Neural cell (in vitro differentiated cells): Measurements from ENCODE around the gene HNRNPF. TPM values are rescaled to one million over a fixed set of nuclear protein-coding genes. Genes with fewer than 3 reads are reported as not detected.

Experiments used
- H2AFZ ChIP-seq: fragments of 200-600, 300-800 bp; sonication (generic), shearing (Covaris generic); 2 replicates; pipeline ENCODE4 v1.6.0; 2014; ENCODE audit warnings: low read depth, mild to moderate bottlenecking, antibody characterized with exemption, low read length, moderate library complexity
- H3F3A ChIP-seq: fragments of 200-600 bp; shearing (Covaris generic); 2 replicates; pipeline ENCODE4 v1.6.1; 2016; ENCODE audit warnings: mild to moderate bottlenecking, moderate library complexity, mixed read lengths, antibody characterized with exemption, low read length; ENCODE audit not compliant: insufficient read depth, poor library complexity, severe bottlenecking
- H3K27ac ChIP-seq: fragments of 200-600, 300-800 bp; sonication (generic), shearing (Covaris generic); 2 replicates; pipeline ENCODE4 v1.5.1; 2014; ENCODE audit warnings: mild to moderate bottlenecking, low read length, moderate library complexity
- H3K27me3 ChIP-seq: fragments of 300-800, 200-600 bp; sonication (generic), shearing (Covaris generic); 2 replicates; pipeline ENCODE4 v1.6.0; 2014; ENCODE audit warnings: mild to moderate bottlenecking, low read depth, low read length, moderate library complexity; ENCODE audit not compliant: insufficient read depth
- H3K36me3 ChIP-seq: fragments of 300-800, 200-600 bp; sonication (generic), shearing (Covaris generic); 2 replicates; pipeline ENCODE4 v1.5.1; 2014; ENCODE audit warnings: mild to moderate bottlenecking, antibody characterized with exemption, low read length, moderate library complexity; ENCODE audit not compliant: insufficient read depth
- H3K4me2 ChIP-seq: fragments of 300-800, 200-600 bp; sonication (generic), shearing (Covaris generic); 2 replicates; pipeline ENCODE4 v1.6.0; 2014; ENCODE audit warnings: mild to moderate bottlenecking, low read length
- H3K4me3 ChIP-seq: fragments of 300-800, 200-600 bp; sonication (generic), shearing (Covaris generic); 2 replicates; pipeline ENCODE4 v1.5.1; 2014; ENCODE audit warnings: mild to moderate bottlenecking, low read length, moderate library complexity
- H3K79me2 ChIP-seq: fragments of 200-600 bp; shearing (Covaris generic); replicated peaks from 2 replicates; pipeline ENCODE4 v1.6.0; 2014; ENCODE audit warnings: mild to moderate bottlenecking, low read length, moderate library complexity; ENCODE audit not compliant: insufficient read depth
- H3K9ac ChIP-seq: fragments of 300-800, 200-600 bp; sonication (generic), shearing (Covaris generic); 2 replicates; pipeline ENCODE4 v1.6.1; 2016; ENCODE audit warnings: mild to moderate bottlenecking, low read length, mixed read lengths
- H3K9me2 ChIP-seq: fragments of 200-600 bp; shearing (Covaris generic); 2 replicates; pipeline ENCODE4 v1.6.1; 2016; ENCODE audit warnings: mild to moderate bottlenecking, low read length, mixed read lengths; ENCODE audit not compliant: insufficient read depth
- H3K9me3 ChIP-seq: fragments of 200-600, 300-800 bp; sonication (generic), shearing (Covaris generic); 2 replicates; pipeline ENCODE4 v1.6.1; 2016; ENCODE audit warnings: mild to moderate bottlenecking, mixed run types, low read length, moderate library complexity, mixed read lengths
- H4K20me1 ChIP-seq: fragments of 200-600 bp; shearing (Covaris generic); 2 replicates; pipeline ENCODE4 v1.6.1; 2016; ENCODE audit warnings: mild to moderate bottlenecking, mixed run types; ENCODE audit not compliant: insufficient read depth
- EP300 ChIP-seq: fragments of 450-650 bp; conservative IDR thresholded peaks from 2 replicates; pipeline ENCODE4 v1.6.1; 2014; ENCODE audit warnings: antibody characterized with exemption, mild to moderate bottlenecking, moderate library complexity; ENCODE audit not compliant: poor library complexity, severe bottlenecking
- EZH2 ChIP-seq: fragments of 200-600, 300-800 bp; shearing (Covaris generic), sonication (generic); IDR thresholded peaks from 2 replicates; pipeline ENCODE4 v1.6.1; 2014; ENCODE audit warnings: antibody characterized with exemption, low read length, borderline replicate concordance, mild to moderate bottlenecking; ENCODE audit not compliant: insufficient read depth, poor library complexity, severe bottlenecking
- MXI1 ChIP-seq: fragments of 450-650 bp; conservative IDR thresholded peaks from 2 replicates; pipeline ENCODE4 v1.6.1; 2014; ENCODE audit warnings: antibody characterized with exemption, mild to moderate bottlenecking; ENCODE audit not compliant: poor library complexity, severe bottlenecking
- POLR2AphosphoS5 ChIP-seq: IDR thresholded peaks from 2 replicates; pipeline ENCODE4 v1.6.1; 2012
- RAD21 ChIP-seq: fragments of 450-650 bp; conservative IDR thresholded peaks from 2 replicates; pipeline ENCODE4 v1.6.1; 2014; ENCODE audit warnings: antibody characterized with exemption, mild to moderate bottlenecking, moderate library complexity
- SMC3 ChIP-seq: fragments of 450-650 bp; conservative IDR thresholded peaks from 2 replicates; pipeline ENCODE4 v1.6.1; 2014; ENCODE audit warnings: antibody characterized with exemption, mild to moderate bottlenecking, moderate library complexity; ENCODE audit not compliant: poor library complexity
- TAF1 ChIP-seq: IDR thresholded peaks from 2 replicates; pipeline ENCODE4 v1.6.1; 2012; ENCODE audit warnings: low read depth
- polyA plus RNA-seq: library from polyadenylated mRNA; depleted of rRNA; stranded (reverse); fragments of >200 nt; gene quantifications from 2 replicates; pipeline ENCODE4 v1.2.3, GENCODE V29; 2014
- TF ChIP-seq, protein P1 (sequence below): IDR thresholded peaks from 2 replicates; pipeline ENCODE4 v1.6.1; 2012; ENCODE audit warnings: borderline replicate concordance
- TF ChIP-seq, protein P2 (sequence below): fragments of 450-650 bp; IDR thresholded peaks from 2 replicates; pipeline ENCODE4 v1.5.1; 2014; ENCODE audit warnings: antibody characterized with exemption, mild to moderate bottlenecking, moderate library complexity; ENCODE audit not compliant: poor library complexity, severe bottlenecking

The HNRNPF gene
- polyA plus RNA-seq, 1 donor from 2014 or later, result 65.0 TPM

DNA sequence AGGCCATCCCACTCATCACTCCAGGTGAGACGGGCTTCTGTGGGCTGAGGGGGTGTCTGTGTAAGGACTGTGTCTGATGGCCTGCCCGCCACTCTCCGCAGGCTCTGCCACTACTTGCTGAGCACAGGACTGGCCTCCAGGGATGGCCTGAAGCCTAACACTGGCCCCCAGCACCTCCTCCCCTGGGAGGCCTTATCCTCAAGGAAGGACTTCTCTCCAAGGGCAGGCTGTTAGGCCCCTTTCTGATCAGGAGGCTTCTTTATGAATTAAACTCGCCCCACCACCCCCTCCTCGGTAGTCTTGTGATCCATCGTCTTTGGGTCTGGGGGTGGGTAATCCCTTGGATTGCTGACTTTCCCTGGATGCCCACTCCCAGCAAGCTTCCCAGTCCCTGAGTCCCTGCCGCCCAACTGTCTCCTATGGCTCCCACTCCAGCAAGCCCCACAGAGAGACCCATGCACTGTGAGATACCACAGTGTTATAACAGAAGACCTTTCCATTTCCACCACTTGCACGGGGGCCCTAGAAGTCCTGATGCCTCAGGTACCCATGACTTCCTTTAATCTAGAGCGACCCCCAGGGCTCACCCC, 32.8 kb downstream of the HNRNPF start:
- no peak overlapping the region for H3K4me2 ChIP-seq
- no peaks in the 10 kb centered on the region for H3K9me3 ChIP-seq
- no peak overlapping the region for H3K9ac ChIP-seq
- no peak overlapping the region for H3K4me3 ChIP-seq
- H4K20me1 ChIP-seq, result no peaks in the 10 kb centered on the region
- no peaks in the 10 kb centered on the region for H3F3A ChIP-seq
- no peak overlapping the region for H3K27ac ChIP-seq
- no peaks in the 10 kb centered on the region for H3K79me2 ChIP-seq
- no peaks in the 10 kb centered on the region for H3K27me3 ChIP-seq
- no peaks in the 10 kb centered on the region for H3K9me2 ChIP-seq
- H2AFZ ChIP-seq, result no peak overlapping the region
- no peaks in the 10 kb centered on the region for H3K36me3 ChIP-seq
- no peak for TF ChIP-seq SMC3
- no peak for TF ChIP-seq EP300
- TF ChIP-seq RAD21, result no peak
- no peak for TF ChIP-seq TAF1
- TF ChIP-seq, protein P1, sequence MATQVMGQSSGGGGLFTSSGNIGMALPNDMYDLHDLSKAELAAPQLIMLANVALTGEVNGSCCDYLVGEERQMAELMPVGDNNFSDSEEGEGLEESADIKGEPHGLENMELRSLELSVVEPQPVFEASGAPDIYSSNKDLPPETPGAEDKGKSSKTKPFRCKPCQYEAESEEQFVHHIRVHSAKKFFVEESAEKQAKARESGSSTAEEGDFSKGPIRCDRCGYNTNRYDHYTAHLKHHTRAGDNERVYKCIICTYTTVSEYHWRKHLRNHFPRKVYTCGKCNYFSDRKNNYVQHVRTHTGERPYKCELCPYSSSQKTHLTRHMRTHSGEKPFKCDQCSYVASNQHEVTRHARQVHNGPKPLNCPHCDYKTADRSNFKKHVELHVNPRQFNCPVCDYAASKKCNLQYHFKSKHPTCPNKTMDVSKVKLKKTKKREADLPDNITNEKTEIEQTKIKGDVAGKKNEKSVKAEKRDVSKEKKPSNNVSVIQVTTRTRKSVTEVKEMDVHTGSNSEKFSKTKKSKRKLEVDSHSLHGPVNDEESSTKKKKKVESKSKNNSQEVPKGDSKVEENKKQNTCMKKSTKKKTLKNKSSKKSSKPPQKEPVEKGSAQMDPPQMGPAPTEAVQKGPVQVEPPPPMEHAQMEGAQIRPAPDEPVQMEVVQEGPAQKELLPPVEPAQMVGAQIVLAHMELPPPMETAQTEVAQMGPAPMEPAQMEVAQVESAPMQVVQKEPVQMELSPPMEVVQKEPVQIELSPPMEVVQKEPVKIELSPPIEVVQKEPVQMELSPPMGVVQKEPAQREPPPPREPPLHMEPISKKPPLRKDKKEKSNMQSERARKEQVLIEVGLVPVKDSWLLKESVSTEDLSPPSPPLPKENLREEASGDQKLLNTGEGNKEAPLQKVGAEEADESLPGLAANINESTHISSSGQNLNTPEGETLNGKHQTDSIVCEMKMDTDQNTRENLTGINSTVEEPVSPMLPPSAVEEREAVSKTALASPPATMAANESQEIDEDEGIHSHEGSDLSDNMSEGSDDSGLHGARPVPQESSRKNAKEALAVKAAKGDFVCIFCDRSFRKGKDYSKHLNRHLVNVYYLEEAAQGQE, result no peak
- no peak for TF ChIP-seq EZH2
- TF ChIP-seq MXI1, result no peak
- no peak for TF ChIP-seq POLR2AphosphoS5
- TF ChIP-seq, protein P2, sequence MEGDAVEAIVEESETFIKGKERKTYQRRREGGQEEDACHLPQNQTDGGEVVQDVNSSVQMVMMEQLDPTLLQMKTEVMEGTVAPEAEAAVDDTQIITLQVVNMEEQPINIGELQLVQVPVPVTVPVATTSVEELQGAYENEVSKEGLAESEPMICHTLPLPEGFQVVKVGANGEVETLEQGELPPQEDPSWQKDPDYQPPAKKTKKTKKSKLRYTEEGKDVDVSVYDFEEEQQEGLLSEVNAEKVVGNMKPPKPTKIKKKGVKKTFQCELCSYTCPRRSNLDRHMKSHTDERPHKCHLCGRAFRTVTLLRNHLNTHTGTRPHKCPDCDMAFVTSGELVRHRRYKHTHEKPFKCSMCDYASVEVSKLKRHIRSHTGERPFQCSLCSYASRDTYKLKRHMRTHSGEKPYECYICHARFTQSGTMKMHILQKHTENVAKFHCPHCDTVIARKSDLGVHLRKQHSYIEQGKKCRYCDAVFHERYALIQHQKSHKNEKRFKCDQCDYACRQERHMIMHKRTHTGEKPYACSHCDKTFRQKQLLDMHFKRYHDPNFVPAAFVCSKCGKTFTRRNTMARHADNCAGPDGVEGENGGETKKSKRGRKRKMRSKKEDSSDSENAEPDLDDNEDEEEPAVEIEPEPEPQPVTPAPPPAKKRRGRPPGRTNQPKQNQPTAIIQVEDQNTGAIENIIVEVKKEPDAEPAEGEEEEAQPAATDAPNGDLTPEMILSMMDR, result no peak

DNA sequence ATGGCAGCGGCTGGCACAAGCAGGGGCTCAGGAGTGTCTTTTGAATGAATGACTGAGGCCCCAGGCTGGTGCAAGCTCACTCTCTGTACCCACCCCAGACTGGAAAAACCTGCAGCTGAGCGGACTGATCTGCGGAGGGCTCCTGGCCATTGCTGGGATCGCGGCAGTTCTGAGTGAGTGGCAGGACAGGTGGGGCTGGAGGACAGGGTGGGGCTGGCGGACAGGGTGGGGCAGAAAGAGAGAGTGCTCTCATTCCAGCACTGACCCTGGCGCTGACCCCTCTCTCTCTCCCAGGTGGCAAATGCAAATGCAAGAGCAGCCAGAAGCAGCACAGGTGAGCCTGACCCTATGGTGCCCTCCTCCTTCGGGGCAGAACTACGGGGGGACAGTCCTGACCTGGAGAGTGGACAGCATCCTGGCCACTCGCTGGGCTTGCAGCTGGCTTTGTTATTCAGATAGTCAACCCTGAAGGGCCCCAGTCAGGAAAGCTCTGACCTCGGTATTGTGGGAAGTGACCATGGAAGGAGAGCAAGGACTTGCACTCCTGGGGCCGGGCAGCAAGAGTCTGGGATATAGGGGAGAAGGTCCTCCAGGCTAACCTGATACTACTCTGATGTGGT, 33.5 kb downstream of the HNRNPF start:
- Histone ChIP-seq H3K79me2 (no peaks in the 10 kb centered on the region), H4K20me1 (no peaks in the 10 kb centered on the region), H3K9me3 (no peaks in the 10 kb centered on the region), H3K9ac (no peak overlapping the region), H3K27ac (no peak overlapping the region), H3K9me2 (no peaks in the 10 kb centered on the region), H3K4me2 (no peak overlapping the region), H3F3A (no peaks in the 10 kb centered on the region), H3K4me3 (no peak overlapping the region), H3K27me3 (no peaks in the 10 kb centered on the region), H3K36me3 (no peaks in the 10 kb centered on the region), H2AFZ (no peak overlapping the region)
- TF ChIP-seq, protein P1, result no peak
- TF ChIP-seq POLR2AphosphoS5 (no peak), EP300 (no peak), EZH2 (no peak), SMC3 (no peak), TAF1 (no peak), MXI1 (no peak), RAD21 (no peak)
- TF ChIP-seq, protein P2, result no peak
